A549 (cell line): Measurements from ENCODE around the gene PDGFA. TPM values are rescaled to one million over a fixed set of nuclear protein-coding genes. Genes with fewer than 3 reads are reported as not detected.

ENCODE experiments used
- ATAC-seq, 2 experiments: fragments of 200-7000 bp in 1 of 2; fragments of >200 bp in 1 of 2; cut with Nextera tagmentation in 1 of 2; cut with Tn5 transposase in 1 of 2; 3 replicates each; pipeline versions ENCODE4 v1.8.0 to v1.9.1; 2018 to 2020; ENCODE audit warnings: mild to moderate bottlenecking in 1 of 2, moderate library complexity in 1 of 2
- CTCF ChIA-PET: fragments of 300-600 bp; sonication (Branson Sonifier 250); formaldehyde crosslinking; extraction: SDS; loops from one replicate; lab custom pipeline; 2021; ENCODE audit warnings: antibody characterized with exemption, inconsistent platforms; lab: Yijun Ruan, JAX
- POLR2A ChIA-PET: fragments of 350-600 bp; formaldehyde crosslinking; extraction: SDS; loops from one replicate; lab custom pipeline; 2021; ENCODE audit warnings: antibody characterized with exemption, inconsistent platforms; lab: Yijun Ruan, JAX
- DNase-seq, 2 experiments: peaks; one replicate each; pipeline versions ENCODE4 v3.0.0 to v3.0.0-alpha.2; 2011 to 2016; ENCODE audit warnings: low read depth in 1 of 2, low spot score in 1 of 2
- FAIRE-seq: peaks from 2 replicates; lab custom pipeline; 2011; peaks lifted over from hg19 to GRCh38; lab: Jason Lieb, UNC
- H3K27ac ChIP-seq, 2 experiments: fragments of >200 bp; sonication (Bioruptor Twin); formaldehyde crosslinking; 3 replicates each; pipeline ENCODE4 v1.5.1; 2016 to 2017
- H3K4me1 ChIP-seq: fragments of >200 bp; sonication (Bioruptor Twin); formaldehyde crosslinking; 3 replicates; pipeline ENCODE4 v1.6.1; 2016
- H3K4me2 ChIP-seq: fragments of >200 bp; sonication (Bioruptor Twin); formaldehyde crosslinking; 3 replicates; pipeline ENCODE4 v1.6.1; 2016
- H3K4me3 ChIP-seq: fragments of >200 bp; sonication (Bioruptor Twin); formaldehyde crosslinking; 3 replicates; pipeline ENCODE4 v1.5.1; 2016
- H3K9me3 ChIP-seq: fragments of >200 bp; sonication (Bioruptor Twin); formaldehyde crosslinking; 3 replicates; pipeline ENCODE4 v1.6.1; 2016
- CBX2 ChIP-seq: fragments of 200-600 bp; sonication (generic); IDR thresholded peaks from 2 replicates; pipeline ENCODE4 v1.6.1; 2016; ENCODE audit warnings: low read depth, mild to moderate bottlenecking, borderline replicate concordance
- CHD2 ChIP-seq: fragments of 150-350 bp; IDR thresholded peaks from 2 replicates; pipeline ENCODE4 v1.6.1; 2014; ENCODE audit warnings: low read length; ENCODE audit not compliant: partially characterized antibody
- CHD4 ChIP-seq: fragments of 200-600 bp; sonication (generic); IDR thresholded peaks from 2 replicates; pipeline ENCODE4 v1.6.1; 2016; ENCODE audit warnings: antibody characterized with exemption, mild to moderate bottlenecking, borderline replicate concordance
- EHMT2 ChIP-seq: fragments of 200-600 bp; sonication (generic); IDR thresholded peaks from 2 replicates; pipeline ENCODE4 v1.6.1; 2016; ENCODE audit warnings: antibody characterized with exemption, low read depth, mild to moderate bottlenecking, moderate library complexity
- ESRRA ChIP-seq: fragments of 150-350 bp; IDR thresholded peaks from 2 replicates; pipeline ENCODE4 v1.6.1; 2014; ENCODE audit warnings: mild to moderate bottlenecking, low read length, borderline replicate concordance
- FOSB ChIP-seq: fragments of 250-450 bp; sonication (Bioruptor Pico); IDR thresholded peaks from 2 replicates; pipeline ENCODE4 v1.5.0; 2020; ENCODE audit warnings: mild to moderate bottlenecking, moderate library complexity
- FOSL2 ChIP-seq, 2 experiments: fragments of 450-650 bp in 1 of 2; fragments of >200 bp in 1 of 2; sonication (Bioruptor Twin) in 1 of 2; formaldehyde crosslinking; IDR thresholded peaks; 2 replicates each; pipeline versions ENCODE4 v1.5.0 to v1.6.1; 2016 to 2020; ENCODE audit warnings: mild to moderate bottlenecking in 1 of 2, moderate library complexity in 1 of 2
- FOXS1 ChIP-seq: fragments of 250-450 bp; sonication (Bioruptor Pico); IDR thresholded peaks from 2 replicates; pipeline ENCODE4 v1.5.0; 2020; ENCODE audit warnings: mild to moderate bottlenecking, moderate library complexity
- HDAC2 ChIP-seq: fragments of 200-600 bp; sonication (generic); IDR thresholded peaks from 2 replicates; pipeline ENCODE4 v1.6.1; 2016
- HEYL ChIP-seq: fragments of 250-450 bp; sonication (Bioruptor Pico); IDR thresholded peaks from 2 replicates; pipeline ENCODE4 v1.8.0; 2021; ENCODE audit warnings: mild to moderate bottlenecking, moderate library complexity
- HOXB5 ChIP-seq: fragments of 250-450 bp; sonication (Bioruptor Pico); IDR thresholded peaks from 2 replicates; pipeline ENCODE4 v1.5.0; 2020; ENCODE audit warnings: mild to moderate bottlenecking, moderate library complexity
- KDM1A ChIP-seq: fragments of 200-600 bp; sonication (generic); IDR thresholded peaks from 2 replicates; pipeline ENCODE4 v1.6.1; 2016; ENCODE audit warnings: low read depth, mild to moderate bottlenecking
- NFE2L2 ChIP-seq: fragments of 150-350 bp; conservative IDR thresholded peaks from 2 replicates; pipeline ENCODE4 v1.6.1; 2014; ENCODE audit warnings: low read length
- NPAS2 ChIP-seq: fragments of 250-450 bp; sonication (Bioruptor Pico); IDR thresholded peaks from 2 replicates; pipeline ENCODE4 v1.8.0; 2022; ENCODE audit warnings: mild to moderate bottlenecking, moderate library complexity, borderline replicate concordance
- NR3C1 ChIP-seq: fragments of >200 bp; sonication (Bioruptor Twin); formaldehyde crosslinking; IDR thresholded peaks from 3 replicates; pipeline ENCODE4 v1.6.1; 2017
- POLR2AphosphoS2 ChIP-seq: conservative IDR thresholded peaks from 2 replicates; pipeline ENCODE4 v1.6.1; 2012; ENCODE audit warnings: low read length, improper control_type of control experiment, inconsistent platforms
- RAD21 ChIP-seq, 2 experiments: fragments of >200 bp in 1 of 2; sonication (Bioruptor Twin) in 1 of 2; formaldehyde crosslinking in 1 of 2; IDR thresholded peaks in 1 of 2; conservative IDR thresholded peaks in 1 of 2; 2 replicates in 1 of 2; 3 replicates in 1 of 2; pipeline ENCODE4 v1.6.1; 2012 to 2018; ENCODE audit warnings: inconsistent platforms in 1 of 2
- RARB ChIP-seq: fragments of 250-450 bp; sonication (Bioruptor Pico); IDR thresholded peaks from 2 replicates; pipeline ENCODE4 v1.8.0; 2021; ENCODE audit warnings: mild to moderate bottlenecking, moderate library complexity
- RFX5 ChIP-seq: fragments of 450-650 bp; IDR thresholded peaks from 2 replicates; pipeline ENCODE4 v1.7.1; 2014; ENCODE audit warnings: antibody characterized with exemption, mild to moderate bottlenecking, moderate library complexity
- RNF2 ChIP-seq: fragments of 200-600 bp; sonication (generic); IDR thresholded peaks from 2 replicates; pipeline ENCODE4 v1.6.1; 2016; ENCODE audit warnings: low read depth, mild to moderate bottlenecking, antibody characterized with exemption, moderate library complexity, borderline replicate concordance
- TP53 ChIP-seq: fragments of 250-450 bp; sonication (Bioruptor Pico); IDR thresholded peaks from 2 replicates; pipeline ENCODE4 v1.5.0; 2021; ENCODE audit warnings: mild to moderate bottlenecking, moderate library complexity
- ZC3H11A ChIP-seq: fragments of 450-650 bp; IDR thresholded peaks from 2 replicates; pipeline ENCODE4 v1.6.1; 2014; ENCODE audit warnings: antibody characterized with exemption, mild to moderate bottlenecking
- ZNF302 ChIP-seq: fragments of 250-450 bp; sonication (Bioruptor Pico); IDR thresholded peaks from 2 replicates; pipeline ENCODE4 v1.9.0; 2021; ENCODE audit warnings: inconsistent platforms, mild to moderate bottlenecking, moderate library complexity
- ZSCAN20 ChIP-seq: fragments of 250-450 bp; sonication (Bioruptor Pico); IDR thresholded peaks from 2 replicates; pipeline ENCODE4 v1.8.0; 2022; ENCODE audit warnings: mild to moderate bottlenecking, moderate library complexity
- WGBS: methylation state at CpG from one replicate; pipeline ENCODE4 v1.1.6; 2017; ENCODE audit errors: missing lambda C conversion rate; 5-methylcytosine and 5-hydroxymethylcytosine counted together
- polyA plus RNA-seq, 4 experiments: library from polyadenylated mRNA; depleted of rRNA in 3 of 4; stranded (reverse); fragments of >200 nt; fragmentation: RNase III in 1 of 4; extraction: RNeasy Plus Mini Kit Qiagen cat#74134 plus additional on column Dnase treatment in 1 of 4; gene quantifications; 2 replicates in 3 of 4; 3 replicates in 1 of 4; pipeline ENCODE4 v1.2.3, GENCODE V29; 2011 to 2017
- TF ChIP-seq, protein P1 (sequence below): fragments of 250-450 bp; sonication (Bioruptor Pico); IDR thresholded peaks from 2 replicates; pipeline ENCODE4 v1.5.0; 2020; ENCODE audit warnings: low read depth, mild to moderate bottlenecking, moderate library complexity
- TF ChIP-seq, protein P2 (sequence below): fragments of 150-350 bp; IDR thresholded peaks from 2 replicates; pipeline ENCODE4 v1.6.1; 2014; ENCODE audit warnings: low read depth, mild to moderate bottlenecking, low read length
- TF ChIP-seq, protein P3 (sequence below): IDR thresholded peaks from 2 replicates; pipeline ENCODE4 v1.6.1; 2012; ENCODE audit warnings: low read depth, borderline replicate concordance
- TF ChIP-seq, protein P4 (sequence below): fragments of 450-650 bp; IDR thresholded peaks from 2 replicates; pipeline ENCODE4 v1.6.1; 2014; ENCODE audit warnings: antibody characterized with exemption

Gene PDGFA
- polyA plus RNA-seq, 2 of the 4 experiments (the other 2 are of a cell fraction): 12.8 to 14.9 TPM

DNA sequence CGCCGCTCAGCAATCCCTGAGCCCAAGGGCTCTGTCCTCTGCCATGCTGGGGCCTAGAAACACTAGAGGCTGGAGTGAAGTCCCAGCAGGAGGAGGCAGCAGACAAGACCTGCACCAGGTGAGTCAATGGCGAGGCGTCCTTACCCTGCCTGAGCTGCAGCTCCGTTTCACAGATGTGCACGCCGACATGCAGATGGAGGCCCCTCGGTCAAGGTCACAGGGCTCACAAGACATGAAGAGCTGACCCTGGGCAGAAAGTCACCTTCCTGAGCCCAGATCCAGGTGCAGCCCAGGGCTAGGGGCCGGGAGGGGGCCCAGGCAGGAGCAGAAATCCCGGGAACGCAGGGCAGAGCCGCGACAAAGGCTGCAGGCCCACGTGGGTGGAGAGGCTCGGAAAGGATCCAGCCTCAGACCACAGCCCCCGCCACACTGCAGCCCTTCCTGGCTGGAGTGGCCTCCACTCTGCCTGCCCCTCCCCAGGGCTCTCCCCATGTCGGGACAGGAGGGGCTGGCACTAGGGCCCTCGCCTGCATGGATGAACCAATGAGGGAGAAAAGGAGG lies 23.8 kb downstream of the PDGFA start:
- POLR2A ChIA-PET: no interaction called here
- Histone ChIP-seq H3K4me3 (no peak overlapping the region), H3K4me2 (no peak overlapping the region), H3K27ac (no peak overlapping the region), H3K9me3 (no peaks in the 10 kb centered on the region), H3K4me1 (no peaks in the 10 kb centered on the region)
- FAIRE-seq (no peak), DNase-seq (no peak), ATAC-seq (no peak)
- no peak for TF ChIP-seq EHMT2
- TF ChIP-seq HDAC2: no peak
- no peak for TF ChIP-seq HEYL (CRISPR knock-in tag)
- TF ChIP-seq, protein P1, sequence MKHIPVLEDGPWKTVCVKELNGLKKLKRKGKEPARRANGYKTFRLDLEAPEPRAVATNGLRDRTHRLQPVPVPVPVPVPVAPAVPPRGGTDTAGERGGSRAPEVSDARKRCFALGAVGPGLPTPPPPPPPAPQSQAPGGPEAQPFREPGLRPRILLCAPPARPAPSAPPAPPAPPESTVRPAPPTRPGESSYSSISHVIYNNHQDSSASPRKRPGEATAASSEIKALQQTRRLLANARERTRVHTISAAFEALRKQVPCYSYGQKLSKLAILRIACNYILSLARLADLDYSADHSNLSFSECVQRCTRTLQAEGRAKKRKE (CRISPR knock-in tag): no peak
- TF ChIP-seq RFX5: no peak
- TF ChIP-seq ZNF302 (CRISPR knock-in tag): no peak
- TF ChIP-seq KDM1A: no peak
- no peak for TF ChIP-seq NR3C1
- 92% methylated on average over 6 of the region's 18 CpGs for WGBS
- CTCF ChIA-PET: no interaction called here

DNA sequence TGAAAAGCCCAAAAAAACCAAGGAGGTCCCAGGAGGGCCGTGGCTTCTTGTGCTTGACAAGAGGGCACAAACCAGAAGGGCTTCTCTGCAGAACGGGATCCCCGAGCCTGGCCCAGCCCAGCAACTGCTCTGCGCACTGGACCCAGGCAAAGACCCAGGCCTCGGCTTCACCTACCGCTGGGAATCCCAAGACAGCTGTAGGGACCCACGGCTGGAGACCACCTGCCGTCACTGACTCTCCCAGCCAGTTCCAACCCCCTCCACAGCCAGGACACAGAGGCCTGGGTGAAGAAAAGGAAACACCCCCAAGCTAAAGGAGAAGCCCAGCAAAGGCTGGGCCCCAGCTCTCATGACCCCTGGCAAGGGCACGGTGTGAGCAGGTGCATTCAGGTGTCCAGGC lies 24.3 kb downstream of the PDGFA start:
- ChIA-PET CTCF (no interaction called here), POLR2A (no interaction called here)
- TF ChIP-seq, protein P2, sequence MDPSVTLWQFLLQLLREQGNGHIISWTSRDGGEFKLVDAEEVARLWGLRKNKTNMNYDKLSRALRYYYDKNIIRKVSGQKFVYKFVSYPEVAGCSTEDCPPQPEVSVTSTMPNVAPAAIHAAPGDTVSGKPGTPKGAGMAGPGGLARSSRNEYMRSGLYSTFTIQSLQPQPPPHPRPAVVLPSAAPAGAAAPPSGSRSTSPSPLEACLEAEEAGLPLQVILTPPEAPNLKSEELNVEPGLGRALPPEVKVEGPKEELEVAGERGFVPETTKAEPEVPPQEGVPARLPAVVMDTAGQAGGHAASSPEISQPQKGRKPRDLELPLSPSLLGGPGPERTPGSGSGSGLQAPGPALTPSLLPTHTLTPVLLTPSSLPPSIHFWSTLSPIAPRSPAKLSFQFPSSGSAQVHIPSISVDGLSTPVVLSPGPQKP: no peak
- TF ChIP-seq ZSCAN20 (CRISPR knock-in tag): no peak
- no peak for TF ChIP-seq TP53 (CRISPR knock-in tag)
- no peak for TF ChIP-seq NR3C1
- no peak for TF ChIP-seq CBX2
- TF ChIP-seq CHD2: no peak
- TF ChIP-seq, protein P3, sequence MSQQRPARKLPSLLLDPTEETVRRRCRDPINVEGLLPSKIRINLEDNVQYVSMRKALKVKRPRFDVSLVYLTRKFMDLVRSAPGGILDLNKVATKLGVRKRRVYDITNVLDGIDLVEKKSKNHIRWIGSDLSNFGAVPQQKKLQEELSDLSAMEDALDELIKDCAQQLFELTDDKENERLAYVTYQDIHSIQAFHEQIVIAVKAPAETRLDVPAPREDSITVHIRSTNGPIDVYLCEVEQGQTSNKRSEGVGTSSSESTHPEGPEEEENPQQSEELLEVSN: no peak
- no peak for TF ChIP-seq NPAS2 (CRISPR knock-in tag)
- no peak for TF ChIP-seq RAD21 (conservative IDR thresholded peaks at IDR 0.05 in 1 of 2, IDR thresholded peaks at IDR 0.05 in 1 of 2)
- no peak for TF ChIP-seq FOSB (CRISPR knock-in tag)
- WGBS: 98% methylated on average over 6 of the region's 9 CpGs
- DNase-seq (no peak), ATAC-seq (no peak), FAIRE-seq (no peak)
- Histone ChIP-seq H3K4me1 (no peaks in the 10 kb centered on the region), H3K4me2 (no peak overlapping the region), H3K9me3 (no peaks in the 10 kb centered on the region), H3K4me3 (no peak overlapping the region), H3K27ac (no peak overlapping the region)

DNA sequence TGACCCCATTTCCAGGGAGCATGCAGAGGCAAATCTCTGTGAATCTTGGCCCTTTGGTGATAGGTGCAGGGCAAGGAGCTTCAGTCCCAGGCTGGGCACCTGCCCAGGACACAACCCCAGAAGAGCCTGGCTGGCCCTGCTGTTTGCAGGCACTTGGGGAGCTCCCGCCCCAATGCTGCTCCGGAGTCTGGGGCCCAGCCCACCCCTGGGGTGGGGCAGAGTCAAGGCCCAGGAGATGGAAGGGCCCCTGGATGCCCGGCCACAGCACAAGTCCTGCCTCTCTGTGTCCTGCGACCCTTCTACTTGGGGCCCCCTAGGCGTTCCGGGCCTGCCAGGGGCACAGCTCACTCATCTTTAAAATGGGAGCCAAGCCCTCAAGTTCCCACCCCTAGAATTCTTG lies 24.7 kb downstream of the PDGFA start:
- ATAC-seq (no peak), FAIRE-seq (no peak), DNase-seq (no peak)
- no peaks in the 10 kb centered on the region for H3K9me3 ChIP-seq
- no peak overlapping the region for H3K4me2 ChIP-seq
- H3K4me3 ChIP-seq: no peak overlapping the region
- CTCF ChIA-PET: no interaction called here
- TF ChIP-seq KDM1A (no peak), CHD4 (no peak), FOSL2 (IDR thresholded peaks at IDR 0.05) (no peak), FOSL2 (CRISPR knock-in tag; IDR thresholded peaks at IDR 0.05) (no peak), RNF2 (no peak), NR3C1 (no peak), NFE2L2 (no peak), RAD21 (conservative IDR thresholded peaks at IDR 0.05 in 1 of 2, IDR thresholded peaks at IDR 0.05 in 1 of 2) (no peak), FOXS1 (no peak), CBX2 (no peak), ESRRA (no peak), RARB (CRISPR knock-in tag) (no peak), POLR2AphosphoS2 (no peak), TP53 (CRISPR knock-in tag) (no peak), NPAS2 (CRISPR knock-in tag) (no peak), HOXB5 (CRISPR knock-in tag) (no peak), HEYL (CRISPR knock-in tag) (no peak), ZC3H11A (no peak)
- TF ChIP-seq, protein P4, sequence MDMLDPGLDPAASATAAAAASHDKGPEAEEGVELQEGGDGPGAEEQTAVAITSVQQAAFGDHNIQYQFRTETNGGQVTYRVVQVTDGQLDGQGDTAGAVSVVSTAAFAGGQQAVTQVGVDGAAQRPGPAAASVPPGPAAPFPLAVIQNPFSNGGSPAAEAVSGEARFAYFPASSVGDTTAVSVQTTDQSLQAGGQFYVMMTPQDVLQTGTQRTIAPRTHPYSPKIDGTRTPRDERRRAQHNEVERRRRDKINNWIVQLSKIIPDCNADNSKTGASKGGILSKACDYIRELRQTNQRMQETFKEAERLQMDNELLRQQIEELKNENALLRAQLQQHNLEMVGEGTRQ: no peak
- H3K4me1 ChIP-seq: no peaks in the 10 kb centered on the region
- WGBS: 95% methylated on average over 6 of the region's 6 CpGs
- POLR2A ChIA-PET: no interaction called here
- no peak overlapping the region; a peak in 1 of 6 replicates for H3K27ac ChIP-seq
